ENCODE data around the gene BAD.
"Not testable (repeated sequence)": the region's sequence is repeated elsewhere in the genome, so short reads cannot be mapped to it uniquely, and the experiment has no call there.

The BAD gene

DNA sequence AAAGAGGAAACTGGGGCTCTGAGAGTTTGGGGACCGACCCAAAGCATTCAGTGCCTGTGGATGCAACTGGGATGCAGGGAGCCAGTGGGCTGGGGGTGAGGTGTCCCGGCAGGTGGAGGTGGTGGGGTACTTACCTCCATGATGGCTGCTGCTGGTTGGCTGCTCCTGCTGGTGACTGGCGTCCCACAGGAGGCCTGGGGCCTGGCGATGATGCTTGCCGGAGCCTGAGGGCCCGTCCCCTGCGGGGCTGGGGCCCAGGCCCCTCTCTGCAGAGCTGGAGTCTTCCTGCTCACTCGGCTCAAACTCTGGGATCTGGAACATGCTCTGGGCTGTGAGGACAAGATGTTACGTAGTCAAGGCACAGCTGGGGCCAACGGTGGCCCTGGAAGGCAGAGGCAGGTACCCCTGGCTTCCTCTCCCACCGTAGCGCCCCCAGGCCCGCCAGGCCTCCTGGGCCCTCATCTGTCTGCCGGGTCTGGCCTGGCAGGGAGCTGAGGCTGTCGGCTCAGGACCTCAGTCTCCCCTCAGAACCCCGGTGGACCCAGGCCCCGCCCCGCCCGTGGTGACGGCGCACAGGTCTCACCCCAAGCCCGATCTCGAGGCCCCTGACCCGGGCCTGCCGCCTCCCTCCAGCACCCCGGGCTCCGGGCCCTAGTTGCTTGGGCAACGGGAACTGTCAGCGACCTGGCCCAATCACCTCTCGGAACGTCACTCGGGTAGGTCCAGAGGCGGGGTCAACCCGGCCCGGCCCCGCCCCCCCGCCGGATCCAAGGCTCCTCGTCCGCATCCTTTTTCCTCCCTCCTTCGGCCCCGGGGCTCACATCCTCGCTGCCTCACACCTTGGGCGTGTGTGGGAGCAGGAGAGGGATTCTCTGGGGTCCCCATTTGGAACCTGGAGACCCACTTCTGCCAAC lies at the start of gene BAD:
BAD (minus strand) TSS at position 618 of the 914 bp plus-strand sequence; CDS start at position 321, 297 bp downstream.
- peak; percentile 97 for DNase-seq

DNA sequence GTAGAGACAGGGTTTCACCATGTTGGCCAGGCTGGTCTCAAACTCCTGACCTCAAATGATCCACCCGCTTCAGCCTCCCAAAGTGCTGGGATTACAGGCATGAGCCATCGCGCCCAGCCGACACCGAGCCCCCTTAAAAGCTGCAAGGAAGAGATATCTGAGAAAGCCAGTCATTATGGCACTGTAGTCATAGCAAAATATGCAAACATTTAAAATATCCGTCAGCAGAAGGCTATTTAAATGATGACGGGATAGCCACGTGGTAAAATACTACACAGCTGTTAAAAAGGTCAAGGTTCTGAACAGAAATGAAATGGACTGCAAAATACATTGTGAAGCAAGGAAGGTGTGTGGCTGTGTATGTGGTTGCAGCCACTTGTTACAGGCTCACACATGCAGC lies 49.1 kb upstream of the BAD start:
- DNase-seq, result no peak

DNA sequence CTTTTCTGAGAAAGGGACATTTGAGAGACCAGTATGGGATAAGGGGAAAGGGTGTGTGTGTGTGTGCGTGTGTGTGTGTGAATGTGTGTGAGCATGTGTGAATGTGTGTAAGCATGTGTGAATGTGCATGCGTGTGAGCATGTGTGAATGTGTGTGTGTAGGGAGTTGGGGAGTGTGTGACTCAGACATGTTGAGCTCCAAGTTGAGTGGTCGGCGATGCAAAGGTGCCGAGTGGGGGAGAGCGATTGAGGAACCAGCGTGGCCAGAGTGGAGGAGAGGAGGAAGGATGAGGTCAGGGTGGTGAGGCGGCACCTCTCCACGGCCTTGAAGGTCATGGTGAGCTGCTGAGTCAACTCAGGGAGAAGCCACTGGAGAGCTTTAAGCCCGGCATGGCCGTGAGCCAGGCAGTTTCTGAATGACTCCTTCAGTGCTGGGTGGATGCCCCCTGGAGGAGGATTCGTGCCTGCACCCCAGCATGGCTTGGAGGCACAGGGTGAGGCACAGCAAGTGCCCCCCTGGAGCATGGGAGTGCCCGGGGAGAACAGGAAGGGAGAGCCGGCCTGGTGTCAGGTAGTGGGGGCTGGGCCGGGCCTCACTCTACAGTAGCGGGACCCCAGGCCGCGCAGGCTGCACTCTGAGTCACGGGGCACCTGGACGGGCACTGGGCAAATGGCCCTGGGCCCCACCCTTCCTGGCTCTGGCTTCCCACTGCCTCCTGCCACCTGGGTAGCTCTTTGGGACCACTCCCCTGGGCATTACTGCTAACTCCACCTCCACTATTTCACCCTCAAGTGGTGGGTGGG lies 47.3 kb upstream of the BAD start:
- DNase-seq, result peak; percentile 74

DNA sequence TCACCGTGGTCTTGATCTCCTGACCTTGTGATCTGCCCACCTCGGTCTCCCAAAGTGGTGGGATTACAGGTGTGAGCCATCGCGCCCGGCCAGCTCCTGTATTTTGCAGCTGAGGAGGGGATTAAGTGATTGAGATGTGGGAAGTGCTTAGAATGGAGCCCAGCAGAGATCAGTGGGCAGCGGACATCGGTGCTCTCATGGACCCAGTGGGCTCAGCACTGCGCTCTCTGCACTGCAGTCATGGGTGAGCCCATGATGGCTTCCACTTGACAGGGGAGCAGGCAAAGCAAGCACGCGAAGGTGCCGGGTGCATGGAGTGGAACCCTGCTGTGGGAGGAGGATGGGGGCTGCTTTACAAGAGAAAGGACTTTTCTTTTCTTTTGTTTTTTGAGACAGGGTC lies 46.4 kb upstream of the BAD start:
- no peak for DNase-seq

DNA sequence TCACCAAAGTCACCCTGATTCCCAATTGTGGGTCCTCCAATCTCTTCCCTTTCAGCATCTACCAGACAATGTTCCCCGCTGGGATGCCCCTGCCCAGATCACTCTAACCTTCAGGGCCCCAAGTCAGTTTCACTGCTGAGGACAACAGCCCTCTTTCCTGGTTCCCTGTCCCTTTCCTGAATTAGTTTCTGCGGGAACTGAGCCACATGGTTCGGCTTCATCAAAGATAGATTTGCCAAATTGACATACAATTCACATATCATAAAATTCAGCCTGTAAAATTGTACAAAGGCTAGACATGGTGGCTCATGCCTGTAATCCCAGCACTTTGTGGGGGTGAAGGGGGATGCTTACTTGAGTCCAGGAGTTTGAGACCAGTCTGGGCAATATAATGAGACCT lies 43.5 kb upstream of the BAD start:
- DNase-seq, result no peak

DNA sequence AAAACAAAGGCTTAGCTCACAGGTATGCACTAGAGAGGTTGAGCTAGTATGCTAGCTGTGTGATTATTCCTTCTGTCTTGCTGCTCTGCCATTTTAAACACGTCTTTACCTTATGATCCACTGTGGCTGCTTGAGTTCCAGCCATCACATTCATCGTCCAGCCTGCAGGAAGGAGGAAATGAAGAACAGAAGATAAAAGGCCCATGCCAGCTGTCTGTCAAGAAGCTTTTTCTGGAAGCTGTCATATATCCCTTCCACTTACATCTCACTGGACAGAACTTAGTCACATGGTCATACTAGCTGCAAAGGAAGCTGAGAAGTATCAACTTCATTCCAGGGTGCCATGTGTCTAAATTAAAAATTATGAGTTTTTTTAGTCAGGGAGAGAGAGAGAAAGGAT lies 42.9 kb upstream of the BAD start:
- no peak for DNase-seq

DNA sequence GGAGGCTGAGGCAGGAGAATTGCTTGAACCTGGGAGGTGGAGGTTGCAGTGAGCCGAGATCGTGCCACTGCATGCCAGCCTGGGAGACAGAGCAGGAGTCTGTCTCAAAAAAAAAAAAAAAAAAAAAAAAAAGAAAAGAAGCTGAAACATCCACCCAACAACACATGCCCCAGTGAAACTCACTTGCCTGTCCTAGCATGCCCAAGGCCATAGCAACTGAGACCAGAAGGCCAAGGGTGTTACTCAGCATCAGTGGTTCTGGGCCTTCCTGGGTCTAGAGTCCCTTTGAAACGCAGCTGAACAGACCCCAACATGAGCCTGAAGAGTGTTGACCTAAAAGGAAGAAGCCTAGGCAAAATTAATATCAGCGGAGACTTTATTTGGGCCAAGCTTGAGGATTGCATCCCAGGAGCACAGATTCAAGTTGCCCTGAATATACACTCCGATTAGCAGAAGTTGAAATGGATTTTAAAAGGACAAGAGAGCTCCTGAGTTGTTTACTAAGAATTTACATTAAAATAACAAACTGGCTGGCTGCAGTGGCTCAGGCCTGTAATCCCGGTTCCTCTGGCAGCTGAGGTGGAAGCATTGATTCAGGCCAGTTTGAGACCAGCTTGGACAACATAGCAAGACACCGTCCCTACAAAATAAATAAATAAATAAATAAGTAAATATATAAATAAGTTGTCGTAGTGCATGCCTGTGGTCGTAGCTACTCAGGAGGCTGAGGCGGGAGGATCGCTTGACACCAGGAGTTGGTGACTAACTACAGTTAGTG lies 40.4 kb upstream of the BAD start:
- no peak for DNase-seq

DNA sequence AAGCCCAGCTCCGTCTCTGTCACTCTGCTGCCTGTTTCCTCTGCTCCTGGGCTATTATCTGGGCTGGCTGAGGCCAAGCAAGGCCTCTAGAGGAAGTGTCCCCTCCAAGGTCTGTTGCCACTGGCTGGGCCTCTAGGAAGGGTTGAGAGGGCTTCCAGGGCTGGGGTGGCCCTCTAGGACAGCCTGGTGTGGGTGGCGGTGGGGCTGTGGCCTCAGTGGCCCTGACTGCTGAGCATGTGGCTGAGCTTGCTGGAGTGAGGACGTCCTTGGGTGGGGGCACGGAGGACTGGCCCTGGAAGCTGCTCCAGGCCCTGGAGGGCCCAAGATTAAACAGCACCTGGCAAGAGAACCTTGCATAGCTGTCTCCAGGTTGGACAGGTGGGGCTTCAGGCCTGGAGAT lies 39.5 kb upstream of the BAD start:
- not testable (repeated sequence) for DNase-seq

DNA sequence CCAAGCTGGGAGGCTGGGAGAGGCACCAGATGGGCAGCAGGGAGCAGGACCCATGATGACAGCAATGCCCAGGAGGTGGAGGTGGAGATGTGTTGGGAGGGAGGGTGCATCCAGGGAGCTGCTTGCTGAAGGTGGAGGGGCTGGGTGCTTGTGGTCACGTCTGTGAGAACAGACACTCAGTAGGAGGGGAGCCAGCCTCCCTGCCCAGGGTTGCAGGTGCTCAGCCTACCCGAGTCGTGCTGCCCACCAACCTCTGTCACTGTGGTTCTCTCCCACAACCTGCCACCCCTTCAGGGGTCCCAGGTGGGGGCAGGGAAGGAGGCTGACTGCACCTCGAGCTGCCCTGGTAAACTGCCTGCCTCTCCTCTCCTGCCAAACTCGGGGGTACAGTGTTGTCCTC lies 38.9 kb upstream of the BAD start:
- DNase-seq, result no peak

DNA sequence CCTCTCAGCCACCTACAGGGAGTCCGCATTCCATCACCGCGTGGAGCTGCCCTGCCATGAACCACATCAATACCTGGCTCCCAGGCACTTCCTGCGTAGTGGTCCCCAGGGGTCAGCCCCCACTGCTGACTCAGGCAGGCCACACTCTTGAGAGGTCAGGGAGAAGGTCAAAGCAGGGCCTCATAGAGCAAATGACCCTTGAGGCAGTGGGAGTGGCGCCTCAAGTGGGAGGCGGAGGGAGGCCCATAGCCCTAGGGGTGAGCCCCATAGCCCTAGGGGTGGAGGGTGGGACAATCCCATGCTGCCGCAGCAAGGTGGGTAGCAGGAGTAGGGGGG lies 38.4 kb upstream of the BAD start:
- DNase-seq, result no peak

DNA sequence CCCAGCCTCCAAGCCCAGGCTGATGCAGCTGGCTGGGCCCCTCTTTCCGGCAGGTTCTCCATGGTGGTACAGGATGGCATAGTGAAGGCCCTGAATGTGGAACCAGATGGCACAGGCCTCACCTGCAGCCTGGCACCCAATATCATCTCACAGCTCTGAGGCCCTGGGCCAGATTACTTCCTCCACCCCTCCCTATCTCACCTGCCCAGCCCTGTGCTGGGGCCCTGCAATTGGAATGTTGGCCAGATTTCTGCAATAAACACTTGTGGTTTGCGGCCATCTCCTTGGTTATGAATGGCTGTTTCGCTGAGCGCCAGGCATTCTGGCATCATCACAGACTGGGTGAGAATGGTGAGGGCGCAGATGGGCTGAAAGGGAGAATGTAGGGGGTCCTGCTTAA lies 37.1 kb upstream of the BAD start:
- no peak for DNase-seq

DNA sequence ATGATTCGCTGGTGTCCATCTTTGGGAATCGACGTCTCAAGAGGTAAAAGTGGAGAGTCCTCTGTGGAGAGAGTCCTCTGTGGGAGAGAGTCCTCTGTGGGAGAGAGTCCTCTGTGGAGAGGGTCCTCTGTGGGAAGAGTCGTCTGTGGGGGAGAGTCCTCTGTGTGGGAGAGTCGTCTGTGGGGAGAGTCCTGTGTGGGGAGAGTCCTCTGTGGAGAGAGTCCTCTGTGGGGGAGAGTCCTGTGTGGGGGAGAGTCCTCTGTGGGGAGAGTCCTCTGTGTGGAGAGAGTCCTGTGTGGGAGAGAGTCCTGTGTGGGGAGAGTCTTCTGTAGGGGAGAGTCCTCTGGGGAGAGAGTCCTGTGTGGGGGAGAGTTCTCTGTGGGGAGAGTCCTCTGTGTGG lies 36.6 kb upstream of the BAD start:
- DNase-seq, result no peak

DNA sequence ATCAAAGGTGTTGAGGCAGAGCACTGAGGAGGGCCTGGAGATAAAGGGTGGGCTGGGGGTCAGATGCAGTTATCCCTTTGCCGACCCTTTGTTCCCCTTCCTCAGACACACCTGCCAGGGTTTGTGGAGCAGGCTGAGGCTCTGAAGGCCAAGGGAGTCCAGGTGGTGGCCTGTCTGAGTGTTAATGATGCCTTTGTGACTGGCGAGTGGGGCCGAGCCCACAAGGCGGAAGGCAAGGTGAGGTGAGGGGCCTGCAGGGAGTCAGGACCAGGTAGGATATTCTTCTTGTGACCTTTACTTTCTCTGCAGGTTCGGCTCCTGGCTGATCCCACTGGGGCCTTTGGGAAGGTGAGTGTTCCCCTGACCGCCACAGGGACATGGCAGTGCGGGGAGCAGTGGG lies 36.1 kb upstream of the BAD start:
- DNase-seq, result no peak

DNA sequence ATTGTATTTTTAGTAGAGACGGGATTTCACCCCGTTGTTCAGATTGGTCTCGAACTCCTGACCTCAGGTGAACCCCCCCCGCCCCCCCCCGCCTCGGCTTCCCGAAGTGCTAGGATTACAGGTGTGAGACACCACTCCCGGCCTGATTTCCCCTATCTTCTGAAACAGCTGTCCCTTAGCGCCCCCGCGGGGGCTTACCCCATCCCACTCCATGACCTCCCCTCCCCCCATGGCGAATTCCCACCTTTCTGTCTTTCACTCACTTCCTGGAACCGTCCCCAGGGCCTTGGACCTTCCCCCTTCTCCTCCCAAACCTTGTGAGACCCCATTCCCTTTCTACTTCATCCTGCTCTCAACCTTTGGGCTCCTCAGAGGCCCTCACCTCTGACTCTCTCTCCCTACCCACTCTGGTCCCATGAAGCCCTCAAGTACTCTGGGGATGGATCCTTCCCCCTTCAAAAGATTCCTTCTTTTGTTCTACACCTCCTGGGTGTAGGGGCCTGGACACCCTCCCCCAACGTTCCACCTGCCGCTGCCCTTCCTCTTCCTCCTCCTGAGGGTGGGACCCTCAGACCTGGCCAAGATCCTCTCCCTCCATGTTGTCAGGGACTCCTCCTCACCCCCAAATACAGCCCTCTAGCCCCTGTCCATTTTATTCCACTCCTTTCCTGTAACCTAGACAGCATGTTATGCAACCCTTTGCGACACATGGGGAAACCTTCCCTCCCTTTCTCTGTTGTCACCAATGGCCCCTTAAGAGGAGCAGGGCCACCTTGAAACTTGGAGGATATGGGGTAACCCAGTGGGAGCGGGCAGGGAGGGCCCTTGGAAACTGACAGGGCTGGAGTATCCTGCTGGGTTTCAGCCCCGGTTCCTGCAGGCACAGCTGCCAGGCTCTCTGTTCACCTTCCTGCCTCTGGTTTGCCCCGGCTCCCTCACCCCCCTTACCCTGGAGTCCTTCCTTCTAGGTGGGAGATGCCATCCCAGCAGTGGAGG lies 34.6 kb upstream of the BAD start:
- DNase-seq, result no peak

DNA sequence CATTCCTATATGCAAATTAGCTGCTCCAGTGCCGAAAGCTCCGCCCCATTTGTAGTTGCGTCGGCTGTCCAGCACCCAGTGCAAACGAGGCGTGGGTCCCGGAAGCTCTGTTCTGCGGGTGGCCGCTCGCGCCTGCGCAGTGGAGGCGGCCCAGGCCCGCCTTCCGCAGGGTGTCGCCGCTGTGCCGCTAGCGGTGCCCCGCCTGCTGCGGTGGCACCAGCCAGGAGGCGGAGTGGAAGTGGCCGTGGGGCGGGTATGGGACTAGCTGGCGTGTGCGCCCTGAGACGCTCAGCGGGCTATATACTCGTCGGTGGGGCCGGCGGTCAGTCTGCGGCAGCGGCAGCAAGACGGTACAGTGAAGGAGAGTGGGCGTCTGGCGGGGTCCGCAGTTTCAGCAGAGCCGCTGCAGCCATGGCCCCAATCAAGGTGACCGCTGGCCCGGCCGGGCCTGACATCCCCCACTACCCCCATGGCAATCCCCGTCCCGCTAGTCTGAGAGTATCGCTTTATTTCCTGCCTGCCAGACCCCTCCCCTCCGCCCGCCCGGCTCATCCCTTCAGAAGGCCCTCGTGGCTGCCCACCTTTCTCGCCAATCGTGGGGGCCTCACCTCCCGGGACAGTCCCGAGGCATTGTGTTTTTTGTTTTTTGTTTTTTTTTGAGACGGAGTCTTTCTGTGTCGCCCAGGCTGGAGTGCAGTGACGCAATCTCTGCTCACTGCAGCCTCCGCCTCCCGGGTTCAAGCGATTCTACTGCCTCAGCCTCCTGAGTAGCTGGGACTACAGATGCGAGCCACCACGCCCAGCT lies 33.7 kb upstream of the BAD start, which contains the start of gene PRDX5:
PRDX5 (plus strand) TSS at position 161 of the 805 bp plus-strand sequence; CDS start at position 256, 95 bp downstream.
- peak; percentile 99 for DNase-seq

DNA sequence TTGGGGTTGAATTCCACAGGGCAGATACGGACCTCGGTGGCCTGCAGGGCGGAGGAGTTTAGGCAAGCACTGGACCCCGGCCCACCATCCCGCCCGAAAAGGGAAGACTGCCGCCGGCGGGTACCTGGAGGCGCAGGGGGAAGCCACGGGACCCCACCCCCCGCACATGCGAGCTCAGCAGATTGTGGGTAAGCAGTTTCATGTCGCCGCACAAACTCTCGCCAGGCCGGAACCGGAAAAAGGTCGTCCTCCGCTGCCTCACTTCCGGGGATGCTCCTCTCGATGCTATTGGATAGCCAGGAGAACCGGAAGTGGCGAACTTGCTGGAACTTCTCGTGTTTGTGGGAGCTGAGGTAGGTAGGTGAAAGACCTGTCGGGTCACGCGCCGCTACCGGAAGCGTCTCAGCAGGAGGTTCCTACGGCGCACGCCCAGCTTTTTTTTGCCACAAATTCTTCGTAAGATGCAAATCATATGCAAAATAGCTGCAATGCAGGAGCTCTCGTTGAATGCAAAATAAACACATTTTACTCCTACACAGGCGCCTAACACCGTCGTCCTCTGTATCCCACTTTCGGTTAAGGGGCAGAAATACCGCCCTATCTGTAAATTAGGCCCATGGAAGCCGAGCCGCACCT lies 33.0 kb upstream of the BAD start, which contains the start of gene TRMT112:
TRMT112 (minus strand) TSS at position 235 of the 636 bp plus-strand sequence; CDS start at position 202, 33 bp downstream.
- peak; percentile 98 for DNase-seq

DNA sequence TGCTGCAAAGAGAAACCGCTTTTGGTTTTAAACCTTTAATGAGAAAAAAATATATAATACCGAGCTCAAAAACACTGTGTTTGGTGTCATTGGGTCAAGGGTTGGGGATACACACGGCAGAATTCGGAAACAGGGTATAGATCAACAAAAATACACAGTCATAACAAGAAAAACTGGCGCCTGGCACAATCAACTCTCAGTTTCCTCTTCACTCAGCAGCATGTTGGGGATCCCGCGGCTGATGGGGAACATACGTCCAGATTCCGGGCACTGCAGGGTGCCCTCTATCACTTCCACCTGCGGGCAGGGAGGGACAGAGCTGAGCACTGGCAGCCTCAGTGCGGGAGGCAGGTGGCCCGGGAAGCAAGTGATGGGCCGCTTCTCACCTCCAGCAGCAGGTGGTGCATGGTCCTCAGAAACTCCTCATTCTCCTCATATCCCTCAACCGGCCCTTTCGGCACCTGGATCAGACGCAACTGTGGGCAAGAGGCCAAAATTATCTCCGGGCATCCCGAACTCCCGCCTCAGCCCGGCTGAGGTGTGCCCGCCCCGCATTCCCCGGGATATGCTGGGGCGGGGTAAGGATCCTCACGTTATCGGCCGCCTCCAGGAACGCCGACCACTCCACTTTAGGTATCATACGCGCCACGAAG lies 32.3 kb upstream of the BAD start:
- DNase-seq, result no peak

DNA sequence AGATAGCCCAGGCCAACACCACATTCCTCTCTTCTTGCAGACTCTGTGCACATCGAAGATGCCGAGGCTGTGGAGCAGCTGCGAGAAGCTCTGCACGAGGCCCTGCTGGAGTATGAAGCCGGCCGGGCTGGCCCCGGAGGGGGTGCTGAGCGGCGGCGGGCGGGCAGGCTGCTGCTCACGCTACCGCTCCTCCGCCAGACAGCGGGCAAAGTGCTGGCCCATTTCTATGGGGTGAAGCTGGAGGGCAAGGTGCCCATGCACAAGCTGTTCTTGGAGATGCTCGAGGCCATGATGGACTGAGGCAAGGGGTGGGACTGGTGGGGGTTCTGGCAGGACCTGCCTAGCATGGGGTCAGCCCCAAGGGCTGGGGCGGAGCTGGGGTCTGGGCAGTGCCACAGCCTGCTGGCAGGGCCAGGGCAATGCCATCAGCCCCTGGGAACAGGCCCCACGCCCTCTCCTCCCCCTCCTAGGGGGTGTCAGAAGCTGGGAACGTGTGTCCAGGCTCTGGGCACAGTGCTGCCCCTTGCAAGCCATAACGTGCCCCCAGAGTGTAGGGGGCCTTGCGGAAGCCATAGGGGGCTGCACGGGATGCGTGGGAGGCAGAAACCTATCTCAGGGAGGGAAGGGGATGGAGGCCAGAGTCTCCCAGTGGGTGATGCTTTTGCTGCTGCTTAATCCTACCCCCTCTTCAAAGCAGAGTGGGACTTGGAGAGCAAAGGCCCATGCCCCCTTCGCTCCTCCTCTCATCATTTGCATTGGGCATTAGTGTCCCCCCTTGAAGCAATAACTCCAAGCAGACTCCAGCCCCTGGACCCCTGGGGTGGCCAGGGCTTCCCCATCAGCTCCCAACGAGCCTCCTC lies 31.4 kb upstream of the BAD start:
- not testable (repeated sequence) for DNase-seq
